PC-9 (cell line): ENCODE data around the gene APOBR. TPM values are rescaled to one million over a fixed set of nuclear protein-coding genes. Genes with fewer than 3 reads are reported as not detected.

ENCODE experiments used
- BruUV-seq: library from RNA; stranded (reverse); fragments of 400-500 nt; replicated peaks from 2 replicates; lab custom pipeline; 2021; lab: Mats Ljungman, UMichigan
- CTCF ChIA-PET: fragments of 300-600 bp; sonication (Branson Sonifier 250); formaldehyde crosslinking; loops from one replicate; lab custom pipeline; 2022; ENCODE audit warnings: antibody characterized with exemption; lab: Charles Lee
- POLR2A ChIA-PET: fragments of 300-600 bp; sonication (Branson Sonifier 250); formaldehyde crosslinking; loops from one replicate; lab custom pipeline; 2022; ENCODE audit warnings: antibody characterized with exemption; ENCODE audit not compliant: unreplicated experiment; lab: Charles Lee
- DNase-seq, 2 experiments: peaks; one replicate each; pipeline versions ENCODE4 v3.0.0 to v3.0.0-alpha.2; 2015 to 2022; ENCODE audit warnings: mixed read lengths in 1 of 2
- H2AFZ ChIP-seq: fragments of 200-600 bp; sonication (generic); 2 replicates; pipeline ENCODE4 v1.8.1; 2017; ENCODE audit warnings: antibody characterized with exemption
- H3F3A ChIP-seq: fragments of 200-600 bp; sonication (generic); 2 replicates; pipeline ENCODE4 v1.8.1; 2017; ENCODE audit warnings: antibody characterized with exemption, mild to moderate bottlenecking, low read depth; ENCODE audit not compliant: insufficient read depth
- H3K27ac ChIP-seq: fragments of 200-600 bp; sonication (generic); 2 replicates; pipeline ENCODE4 v1.6.1; 2016; ENCODE audit warnings: mixed run types
- H3K27me3 ChIP-seq: fragments of 200-600 bp; sonication (generic); 2 replicates; pipeline ENCODE4 v1.6.1; 2016; ENCODE audit warnings: low read depth, mixed run types; ENCODE audit not compliant: insufficient read depth
- H3K36me3 ChIP-seq: fragments of 200-600 bp; sonication (generic); 2 replicates; pipeline ENCODE4 v1.6.1; 2016; ENCODE audit warnings: low read depth, mixed run types
- H3K4me1 ChIP-seq: fragments of 200-600 bp; sonication (generic); replicated peaks from 2 replicates; pipeline ENCODE4 v1.6.1; 2016; ENCODE audit warnings: mixed run types; ENCODE audit not compliant: insufficient read depth
- H3K4me2 ChIP-seq: fragments of 200-600 bp; sonication (generic); 2 replicates; pipeline ENCODE4 v1.6.1; 2017; ENCODE audit warnings: mixed run types
- H3K4me3 ChIP-seq: fragments of 200-600 bp; sonication (generic); 2 replicates; pipeline ENCODE4 v1.6.1; 2016; ENCODE audit warnings: mixed run types
- H3K79me2 ChIP-seq: fragments of 200-600 bp; sonication (generic); 2 replicates; pipeline ENCODE4 v1.6.1; 2017; ENCODE audit warnings: low read depth, mixed run types
- H3K9me2 ChIP-seq: fragments of 200-600 bp; sonication (generic); 2 replicates; pipeline ENCODE4 v1.8.1; 2017; ENCODE audit warnings: mild to moderate bottlenecking; ENCODE audit not compliant: insufficient read depth
- H3K9me3 ChIP-seq: fragments of 200-600 bp; sonication (generic); 2 replicates; pipeline ENCODE4 v1.8.1; 2016; ENCODE audit warnings: low read depth; ENCODE audit not compliant: insufficient read depth
- H4K20me1 ChIP-seq: fragments of 200-600 bp; sonication (generic); 2 replicates; pipeline ENCODE4 v1.8.1; 2017; ENCODE audit not compliant: insufficient read depth
- EZH2 ChIP-seq: fragments of 200-600 bp; sonication (generic); IDR thresholded peaks from 2 replicates; pipeline ENCODE4 v1.8.0; 2017; ENCODE audit warnings: antibody characterized with exemption, low read depth
- intact Hi-C: fragments of 100-400 bp; cut with micrococcal nuclease; formaldehyde crosslinking; loops from one replicate; pipeline ENCODE4 v1.10.0; 2022; ENCODE audit not compliant: unreplicated experiment
- total RNA-seq: library from RNA; stranded (reverse); gene quantifications from 2 replicates; pipeline ENCODE4 v1.2.3, GENCODE V29; 2021
- TF ChIP-seq, protein P1 (sequence below): fragments of 200-600 bp; sonication (generic); conservative IDR thresholded peaks from 2 replicates; pipeline ENCODE4 v1.6.1; 2017; ENCODE audit warnings: mixed run types, antibody characterized with exemption, mild to moderate bottlenecking, moderate library complexity

APOBR gene
- total RNA-seq, 1 experiment from 2014 or later = 2.4 TPM

DNA sequence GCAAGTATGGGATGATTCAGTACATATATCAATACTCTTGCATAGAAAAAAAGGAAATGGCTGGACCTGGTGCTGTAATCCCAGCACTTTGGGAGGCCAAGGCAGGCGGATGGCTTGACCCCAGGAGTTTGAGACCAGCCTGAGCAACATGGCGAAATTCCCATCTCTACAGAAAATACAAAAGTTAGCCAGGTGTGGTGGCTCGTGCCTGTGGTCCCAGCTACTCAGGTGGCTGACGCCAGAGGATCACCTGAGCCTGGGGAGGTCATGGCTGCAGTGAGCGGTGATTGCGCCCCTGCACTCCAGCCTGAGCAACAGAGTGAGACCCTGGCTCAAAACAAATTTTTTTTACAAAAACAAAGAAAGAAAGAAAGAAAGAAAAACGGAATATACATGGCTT lies 52.2 kb downstream of the APOBR start:
- ChIA-PET CTCF (no interaction called here), POLR2A (interaction anchor here (0.7 kb wide), 1 partner anchor 23 kb away, joined by 3 read pairs; no protein-coding TSS in a partner anchor)
- TF ChIP-seq, protein P1, sequence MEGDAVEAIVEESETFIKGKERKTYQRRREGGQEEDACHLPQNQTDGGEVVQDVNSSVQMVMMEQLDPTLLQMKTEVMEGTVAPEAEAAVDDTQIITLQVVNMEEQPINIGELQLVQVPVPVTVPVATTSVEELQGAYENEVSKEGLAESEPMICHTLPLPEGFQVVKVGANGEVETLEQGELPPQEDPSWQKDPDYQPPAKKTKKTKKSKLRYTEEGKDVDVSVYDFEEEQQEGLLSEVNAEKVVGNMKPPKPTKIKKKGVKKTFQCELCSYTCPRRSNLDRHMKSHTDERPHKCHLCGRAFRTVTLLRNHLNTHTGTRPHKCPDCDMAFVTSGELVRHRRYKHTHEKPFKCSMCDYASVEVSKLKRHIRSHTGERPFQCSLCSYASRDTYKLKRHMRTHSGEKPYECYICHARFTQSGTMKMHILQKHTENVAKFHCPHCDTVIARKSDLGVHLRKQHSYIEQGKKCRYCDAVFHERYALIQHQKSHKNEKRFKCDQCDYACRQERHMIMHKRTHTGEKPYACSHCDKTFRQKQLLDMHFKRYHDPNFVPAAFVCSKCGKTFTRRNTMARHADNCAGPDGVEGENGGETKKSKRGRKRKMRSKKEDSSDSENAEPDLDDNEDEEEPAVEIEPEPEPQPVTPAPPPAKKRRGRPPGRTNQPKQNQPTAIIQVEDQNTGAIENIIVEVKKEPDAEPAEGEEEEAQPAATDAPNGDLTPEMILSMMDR = no peak
- TF ChIP-seq EZH2 = no peak
- Histone ChIP-seq H3K27ac (no peak overlapping the region), H3K4me3 (no peak overlapping the region), H3F3A (peaks cover 7% of the 10 kb centered on the region; the same call in 1 of the 2 replicates), H3K27me3 (no peaks in the 10 kb centered on the region), H3K4me2 (no peak overlapping the region), H3K9me2 (no peaks in the 10 kb centered on the region), H3K36me3 (no peaks in the 10 kb centered on the region), H3K79me2 (no peaks in the 10 kb centered on the region), H2AFZ (no peak overlapping the region), H4K20me1 (no peaks in the 10 kb centered on the region), H3K9me3 (no peaks in the 10 kb centered on the region), H3K4me1 (peaks cover 15% of the 10 kb centered on the region)
- no TSS peak for BruUV-seq
- intact Hi-C loops = no loop called here
- DNase-seq = no peak

DNA sequence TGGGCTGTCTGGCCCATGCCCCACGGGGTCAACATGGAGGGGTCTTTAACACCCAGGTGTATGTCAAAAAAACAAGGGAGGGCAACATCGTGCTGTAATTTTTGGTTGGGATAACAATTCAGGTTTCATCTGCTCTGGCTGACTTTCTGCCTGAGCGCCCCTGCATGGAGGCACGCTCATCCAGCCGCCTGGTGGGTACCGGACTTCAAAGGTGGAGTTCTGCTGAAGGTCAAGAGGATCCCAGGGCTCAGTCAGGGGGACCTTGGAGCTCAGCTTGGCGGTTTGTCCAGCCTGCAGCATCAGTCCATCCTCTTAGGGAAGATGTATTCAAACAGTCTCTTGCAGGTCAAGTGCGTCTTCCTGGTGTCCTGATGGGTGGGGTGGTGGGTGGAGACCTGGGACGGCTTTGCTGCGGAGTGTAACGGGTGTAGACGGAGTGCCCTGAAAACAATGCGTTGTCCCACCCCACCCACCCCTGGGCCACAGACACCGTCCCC lies 53.9 kb downstream of the APOBR start:
- no peak for TF ChIP-seq EZH2
- TF ChIP-seq, protein P1 = no peak
- Histone ChIP-seq H3K4me3 (no peak overlapping the region), H2AFZ (no peak overlapping the region), H4K20me1 (no peaks in the 10 kb centered on the region), H3K79me2 (no peaks in the 10 kb centered on the region), H3K4me1 (peaks cover 13% of the 10 kb centered on the region), H3K9me2 (no peaks in the 10 kb centered on the region), H3K4me2 (no peak overlapping the region), H3F3A (peaks cover under 1% of the 10 kb centered on the region), H3K9me3 (no peaks in the 10 kb centered on the region), H3K27me3 (no peaks in the 10 kb centered on the region), H3K36me3 (no peaks in the 10 kb centered on the region), H3K27ac (no peak overlapping the region)
- intact Hi-C loops = no loop called here
- BruUV-seq = no TSS peak
- ChIA-PET POLR2A (no interaction called here), CTCF (no interaction called here)
- no peak for DNase-seq

Other genes with a start within 250 kb of the APOBR start
- gene SBK1, start 202.1 kb upstream of the APOBR start, total RNA-seq = 18.4 and 22.1 TPM in 2 replicates
- gene NPIPB6, start 131.1 kb upstream of the APOBR start, total RNA-seq = 6.9 and 7.0 TPM in 2 replicates
- gene EIF3CL, start 90.8 kb upstream of the APOBR start, total RNA-seq = 31.5 and 60.6 TPM in 2 replicates
- not detected in 2 replicates for gene NPIPB7, start 22.3 kb upstream of the APOBR start, total RNA-seq
- 59.1 and 70.3 TPM in 2 replicates for gene CLN3, start 2.6 kb upstream of the APOBR start, total RNA-seq
- not detected in 2 replicates for gene IL27, start 12.2 kb downstream of the APOBR start, total RNA-seq
- gene NUPR1, start 44.3 kb downstream of the APOBR start, total RNA-seq = 17.3 and 21.3 TPM in 2 replicates
- gene SGF29, start 59.3 kb downstream of the APOBR start, total RNA-seq = 45.3 and 51.1 TPM in 2 replicates
- 21.8 and 23.0 TPM in 2 replicates for gene SULT1A2, start 102.4 kb downstream of the APOBR start, total RNA-seq
- 82.0 and 98.8 TPM in 2 replicates for gene SULT1A1, start 115.4 kb downstream of the APOBR start, total RNA-seq
- gene NPIPB8, start 143.4 kb downstream of the APOBR start, total RNA-seq = 2.2 and 4.1 TPM in 2 replicates
- gene EIF3C, start 216.8 kb downstream of the APOBR start, total RNA-seq = 728 and 782 TPM in 2 replicates